Measurements from ENCODE around the gene WDR35.
A peak's percentile ranks its signal among the peaks of the same experiment; 100 is the strongest.
"Not testable (repeated sequence)": the region's sequence is repeated elsewhere in the genome, so short reads cannot be mapped to it uniquely, and the experiment has no call there.

Gene WDR35

GRCh38 chr2:19894134-19894792 lies 95.6 kb downstream of the WDR35 start:
- DNase-seq (ENCODE audit: low read depth), result no peak

GRCh38 chr2:19893520-19894133 lies 96.3 kb downstream of the WDR35 start:
- peak; percentile 12 for DNase-seq (ENCODE audit: low read depth)

- DNase-seq (ENCODE audit: low read depth), result not testable (repeated sequence)
These were observed 97.9 kb downstream of the WDR35 start for GRCh38 chr2:19891971-19892370.

GRCh38 chr2:19890104-19890503 lies 99.8 kb downstream of the WDR35 start:
- no peak for DNase-seq (ENCODE audit: low read depth)

GRCh38 chr2:19888831-19889230 lies 101.1 kb downstream of the WDR35 start:
- DNase-seq (ENCODE audit: low read depth), result no peak

- DNase-seq (ENCODE audit: low read depth), result no peak
These were observed 102.4 kb downstream of the WDR35 start for GRCh38 chr2:19887510-19887909.

- DNase-seq (ENCODE audit: low read depth), result no peak
These were observed 103.6 kb downstream of the WDR35 start for GRCh38 chr2:19886261-19886660.

- DNase-seq (ENCODE audit: low read depth), result no peak
These were observed 104.1 kb downstream of the WDR35 start for GRCh38 chr2:19885791-19886190.

- no peak for DNase-seq (ENCODE audit: low read depth)
These were observed 105.8 kb downstream of the WDR35 start for GRCh38 chr2:19883971-19884720.

GRCh38 chr2:19883486-19883885 lies 106.4 kb downstream of the WDR35 start:
- DNase-seq (ENCODE audit: low read depth), result no peak

GRCh38 chr2:19882286-19882685 lies 107.6 kb downstream of the WDR35 start:
- no peak for DNase-seq (ENCODE audit: low read depth)

- no peak for DNase-seq (ENCODE audit: low read depth)
These were observed 108.0 kb downstream of the WDR35 start for GRCh38 chr2:19881908-19882265.

- DNase-seq (ENCODE audit: low read depth), result no peak
These were observed 108.5 kb downstream of the WDR35 start for GRCh38 chr2:19881221-19881907.

GRCh38 chr2:19880191-19880590 lies 109.7 kb downstream of the WDR35 start:
- not testable (repeated sequence) for DNase-seq (ENCODE audit: low read depth)

GRCh38 chr2:19879120-19879519 lies 110.8 kb downstream of the WDR35 start:
- DNase-seq (ENCODE audit: low read depth), result no peak

GRCh38 chr2:19878268-19879046 lies 111.4 kb downstream of the WDR35 start:
- DNase-seq (ENCODE audit: low read depth), result no peak

GRCh38 chr2:19876751-19877150 lies 113.2 kb downstream of the WDR35 start:
- peak; percentile 43 for DNase-seq (ENCODE audit: low read depth)

- no peak for DNase-seq (ENCODE audit: low read depth)
These were observed 114.6 kb downstream of the WDR35 start for GRCh38 chr2:19875280-19875679.

GRCh38 chr2:19874726-19875125 lies 115.2 kb downstream of the WDR35 start:
- no peak for DNase-seq (ENCODE audit: low read depth)

- no peak for DNase-seq (ENCODE audit: low read depth)
These were observed 116.9 kb downstream of the WDR35 start for GRCh38 chr2:19873014-19873413.

GRCh38 chr2:19872302-19872701 lies 117.6 kb downstream of the WDR35 start:
- no peak for DNase-seq (ENCODE audit: low read depth)

- no peak for DNase-seq (ENCODE audit: low read depth)
These were observed 118.1 kb downstream of the WDR35 start for GRCh38 chr2:19871836-19872235.
